Esophagus muscularis mucosa (tissue), 4 donors: ENCODE data around the gene BASP1.

Experiments used
- CTCF ChIP-seq, 3 experiments: fragments of 200-600 bp in 2 of 3; fragments of 450-650 bp in 1 of 3; sonication (generic) in 2 of 3; IDR thresholded peaks; one replicate each; pipeline ENCODE4 v1.5.1; 2017 to 2019; ENCODE audit warnings: antibody characterized with exemption in 3 of 3, mild to moderate bottlenecking in 2 of 3, moderate library complexity in 1 of 3
- EP300 ChIP-seq: sonication (generic); formaldehyde crosslinking; IDR thresholded peaks from one replicate; pipeline ENCODE4 v1.6.1; 2017; ENCODE audit warnings: antibody characterized with exemption
- POLR2A ChIP-seq: fragments of 450-650 bp; IDR thresholded peaks from one replicate; pipeline ENCODE4 v1.6.1; 2017; ENCODE audit warnings: antibody characterized with exemption, moderate library complexity, mild to moderate bottlenecking, low read depth
- POLR2AphosphoS5 ChIP-seq, 2 donors: sonication (generic); formaldehyde crosslinking; IDR thresholded peaks; one replicate each; pipeline ENCODE4 v1.6.1; 2017; ENCODE audit warnings: antibody characterized with exemption in 2 of 2

- TF ChIP-seq CTCF (IDR thresholded peaks at IDR 0.05) = no peak
- TF ChIP-seq POLR2A = no peak
- TF ChIP-seq POLR2AphosphoS5 (IDR thresholded peaks at IDR 0.05) = no peak
- TF ChIP-seq EP300 = no peak
Measured at GRCh38 chr5:17290540-17290974, 73.1 kb downstream of the BASP1 start.
